DMS 273 (cell line): ENCODE data around the gene SCG3.

Source experiments
- DNase-seq: peaks from one replicate; lab custom pipeline; 2025; ENCODE audit not compliant: unreplicated experiment; lab: John Stamatoyannopoulos, UW

The SCG3 gene

GRCh38 chr15:51677452-51677851 is 3.9 kb upstream of the SCG3 start:
- no peak for DNase-seq

GRCh38 chr15:51678096-51678495 is 3.2 kb upstream of the SCG3 start:
- DNase-seq, result peak; percentile 16

- no peak for DNase-seq
Measured at GRCh38 chr15:51680321-51680720, 982 bp upstream of the SCG3 start.

- DNase-seq, result no peak
Measured at GRCh38 chr15:51687565-51687964, 6.3 kb downstream of the SCG3 start.

GRCh38 chr15:51688863-51689262 is 7.6 kb downstream of the SCG3 start:
- peak; percentile 26 for DNase-seq

- DNase-seq, result no peak
Measured at GRCh38 chr15:51692154-51692553, 10.9 kb downstream of the SCG3 start.

- DNase-seq, result peak; percentile 16
Measured at GRCh38 chr15:51696566-51696965, 15.3 kb downstream of the SCG3 start.

- no peak for DNase-seq
Measured at GRCh38 chr15:51697163-51697562, 15.9 kb downstream of the SCG3 start.

- no peak for DNase-seq
Measured at GRCh38 chr15:51699373-51699772, 18.1 kb downstream of the SCG3 start.

- no peak for DNase-seq
Measured at GRCh38 chr15:51702710-51703109, 21.4 kb downstream of the SCG3 start.

- DNase-seq, result no peak
Measured at GRCh38 chr15:51706291-51706690, 25.0 kb downstream of the SCG3 start.

- DNase-seq, result no peak
Measured at GRCh38 chr15:51706926-51707608, 25.8 kb downstream of the SCG3 start.

- peak; percentile 5 for DNase-seq
Measured at GRCh38 chr15:51708013-51708412, 26.7 kb downstream of the SCG3 start.

- DNase-seq, result no peak
Measured at GRCh38 chr15:51709031-51709430, 27.7 kb downstream of the SCG3 start.

- no peak for DNase-seq
Measured at GRCh38 chr15:51714162-51714561, 32.9 kb downstream of the SCG3 start.

- no peak for DNase-seq
Measured at GRCh38 chr15:51714911-51715310, 33.6 kb downstream of the SCG3 start.

GRCh38 chr15:51718219-51718618 is 36.9 kb downstream of the SCG3 start:
- peak; percentile 12 for DNase-seq

GRCh38 chr15:51718746-51719145 is 37.4 kb downstream of the SCG3 start:
- DNase-seq, result no peak

- DNase-seq, result no peak
Measured at GRCh38 chr15:51720201-51720995, 39.1 kb downstream of the SCG3 start.

- peak; percentile 13 for DNase-seq
Measured at GRCh38 chr15:51721199-51721960, 40.1 kb downstream of the SCG3 start.

- DNase-seq, result no peak
Measured at GRCh38 chr15:51724199-51724598, 42.9 kb downstream of the SCG3 start.

- no peak for DNase-seq
Measured at GRCh38 chr15:51724673-51725072, 43.4 kb downstream of the SCG3 start.
